ENCODE data around the gene CPM.

DNA sequence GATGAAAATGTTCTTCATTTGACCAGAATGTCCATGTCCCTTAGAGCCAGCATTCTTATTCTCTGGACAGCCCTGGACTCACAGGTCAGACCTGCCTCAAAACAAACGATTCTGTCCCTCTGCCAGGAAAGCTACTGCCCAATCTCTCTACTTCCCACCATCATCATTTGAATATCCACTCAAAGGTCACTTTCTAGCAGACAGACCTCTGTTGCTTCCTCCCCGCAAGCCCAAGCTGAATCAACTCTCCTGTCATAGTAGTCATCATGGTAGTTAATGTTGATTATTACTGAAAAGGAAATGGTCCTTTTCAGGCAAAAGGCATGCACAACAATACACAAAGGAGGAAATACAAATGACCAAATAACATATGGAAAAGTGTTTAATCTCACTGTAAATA, 39.6 kb upstream of the CPM start:
- no peak for TF ChIP-seq CTCF (IDR thresholded peaks at IDR 0.05; ENCODE audit: low read depth, low read length)
- TF ChIP-seq POLR2A (IDR thresholded peaks at IDR 0.05; ENCODE audit: extremely low read depth, insufficient read length) = no peak
- TF ChIP-seq, protein P1, sequence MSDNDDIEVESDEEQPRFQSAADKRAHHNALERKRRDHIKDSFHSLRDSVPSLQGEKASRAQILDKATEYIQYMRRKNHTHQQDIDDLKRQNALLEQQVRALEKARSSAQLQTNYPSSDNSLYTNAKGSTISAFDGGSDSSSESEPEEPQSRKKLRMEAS (IDR thresholded peaks at IDR 0.05; ENCODE audit: low read depth, low read length) = no peak
- TF ChIP-seq MYC (IDR thresholded peaks at IDR 0.05; ENCODE audit: low read depth, low read length) = no peak
